ENCODE data around the gene MTFMT. TPM values are rescaled to one million over a fixed set of nuclear protein-coding genes. Genes with fewer than 3 reads are reported as not detected.
A peak's percentile ranks its signal among the peaks of the same experiment; 100 is the strongest.

MTFMT gene
- total and polyA plus RNA-seq, 2 of the 13 experiments (the other 11 are each of a cell fraction or from before 2014, with no cell fraction given) = 9.9 to 23.2 TPM

DNA sequence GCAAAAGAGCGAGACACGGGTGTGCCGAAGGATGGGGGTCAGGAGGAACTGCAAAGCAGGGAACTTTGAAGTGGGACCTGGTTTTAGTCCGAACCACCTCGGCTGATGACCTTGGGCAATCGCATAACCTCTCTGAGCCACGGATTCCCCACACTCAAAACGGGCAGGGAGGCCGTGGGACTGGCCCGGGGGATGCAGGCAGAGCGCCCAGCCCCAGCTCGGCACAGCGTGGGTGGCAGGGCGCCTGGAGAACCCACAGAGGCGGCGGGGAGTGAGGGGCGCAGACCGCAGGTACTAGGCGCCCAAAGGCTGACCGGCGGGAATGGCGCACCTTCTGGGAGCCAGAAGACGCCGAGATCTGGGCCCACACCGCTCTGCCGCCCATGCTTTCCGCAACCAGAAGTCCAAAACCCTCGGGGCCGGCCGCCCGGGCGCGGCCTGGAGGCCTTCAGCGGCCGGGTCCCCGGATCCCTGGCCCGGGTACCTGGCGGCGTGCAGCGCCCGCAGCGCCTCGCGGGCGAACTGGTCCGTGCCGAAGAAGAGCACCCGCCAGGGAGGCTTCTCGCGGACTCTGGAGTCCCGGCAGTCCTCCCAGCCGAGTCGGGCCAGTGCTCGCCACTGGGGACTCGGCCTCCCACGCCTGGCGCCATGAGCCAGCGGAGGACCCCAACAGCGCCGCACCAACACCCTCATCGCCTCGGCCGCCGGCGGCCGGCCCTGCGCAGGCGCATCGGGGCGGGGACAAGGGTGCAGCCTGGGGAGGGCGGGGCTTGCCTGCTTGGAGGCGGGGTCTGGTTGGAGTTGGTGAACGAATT, at the start of gene MTFMT (continued):
- TF ChIP-seq ZNF563 (CRISPR knock-in tag; IDR thresholded peaks at IDR 0.05) (no peak; the same call in 1 of the 2 replicates), SMYD3 (CRISPR knock-in tag; IDR thresholded peaks at IDR 0.05) (no peak), ZNF839 (CRISPR knock-in tag; IDR thresholded peaks at IDR 0.05; ENCODE audit: borderline replicate concordance) (no peak), ETV6 (CRISPR knock-in tag; conservative IDR thresholded peaks at IDR 0.05) (no peak), ZNF136 (CRISPR knock-in tag; IDR thresholded peaks at IDR 0.05; ENCODE audit: low read depth) (no peak), ZNF546 (CRISPR knock-in tag; conservative IDR thresholded peaks at IDR 0.05) (0 out of 2 replicates have a peak, but pooled peaks have one; percentile 36), ZFP36L2 (CRISPR knock-in tag; IDR thresholded peaks at IDR 0.05) (no peak), POGZ (CRISPR knock-in tag; IDR thresholded peaks at IDR 0.05) (0 out of 2 replicates have a peak, but pooled peaks have one; percentile 36), ZFX (CRISPR knock-in tag; IDR thresholded peaks at IDR 0.05; ENCODE audit: low read depth) (peak; percentile 95), CAMTA2 (CRISPR knock-in tag; IDR thresholded peaks at IDR 0.05; ENCODE audit: borderline replicate concordance) (no peak), ELF4 (CRISPR knock-in tag; IDR thresholded peaks at IDR 0.05; ENCODE audit: borderline replicate concordance) (no peak), KLF6 (CRISPR knock-in tag; IDR thresholded peaks at IDR 0.05) (peak; percentile 52; the same call in 1 of the 2 replicates), ZZZ3 (CRISPR knock-in tag; IDR thresholded peaks at IDR 0.05; ENCODE audit: borderline replicate concordance) (no peak), KDM5B (CRISPR knock-in tag; IDR thresholded peaks at IDR 0.05; ENCODE audit: borderline replicate concordance) (peak; percentile 86), HMG20B (CRISPR knock-in tag; conservative IDR thresholded peaks at IDR 0.05) (no peak), ZNF432 (CRISPR knock-in tag; IDR thresholded peaks at IDR 0.05; ENCODE audit: borderline replicate concordance) (no peak), PRMT3 (CRISPR knock-in tag; IDR thresholded peaks at IDR 0.05; ENCODE audit: borderline replicate concordance, low read depth) (no peak), GPN1 (CRISPR knock-in tag; IDR thresholded peaks at IDR 0.05; ENCODE audit: borderline replicate concordance) (no peak)
- TF ChIP-seq, protein P1, sequence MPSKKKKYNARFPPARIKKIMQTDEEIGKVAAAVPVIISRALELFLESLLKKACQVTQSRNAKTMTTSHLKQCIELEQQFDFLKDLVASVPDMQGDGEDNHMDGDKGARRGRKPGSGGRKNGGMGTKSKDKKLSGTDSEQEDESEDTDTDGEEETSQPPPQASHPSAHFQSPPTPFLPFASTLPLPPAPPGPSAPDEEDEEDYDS (CRISPR knock-in tag; IDR thresholded peaks at IDR 0.05) = peak; percentile 76
- TF ChIP-seq, protein P2, sequence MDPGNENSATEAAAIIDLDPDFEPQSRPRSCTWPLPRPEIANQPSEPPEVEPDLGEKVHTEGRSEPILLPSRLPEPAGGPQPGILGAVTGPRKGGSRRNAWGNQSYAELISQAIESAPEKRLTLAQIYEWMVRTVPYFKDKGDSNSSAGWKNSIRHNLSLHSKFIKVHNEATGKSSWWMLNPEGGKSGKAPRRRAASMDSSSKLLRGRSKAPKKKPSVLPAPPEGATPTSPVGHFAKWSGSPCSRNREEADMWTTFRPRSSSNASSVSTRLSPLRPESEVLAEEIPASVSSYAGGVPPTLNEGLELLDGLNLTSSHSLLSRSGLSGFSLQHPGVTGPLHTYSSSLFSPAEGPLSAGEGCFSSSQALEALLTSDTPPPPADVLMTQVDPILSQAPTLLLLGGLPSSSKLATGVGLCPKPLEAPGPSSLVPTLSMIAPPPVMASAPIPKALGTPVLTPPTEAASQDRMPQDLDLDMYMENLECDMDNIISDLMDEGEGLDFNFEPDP (CRISPR knock-in tag; conservative IDR thresholded peaks at IDR 0.05) = 0 out of 2 replicates have a peak, but pooled peaks have one; percentile 54
- TF ChIP-seq, protein P3, sequence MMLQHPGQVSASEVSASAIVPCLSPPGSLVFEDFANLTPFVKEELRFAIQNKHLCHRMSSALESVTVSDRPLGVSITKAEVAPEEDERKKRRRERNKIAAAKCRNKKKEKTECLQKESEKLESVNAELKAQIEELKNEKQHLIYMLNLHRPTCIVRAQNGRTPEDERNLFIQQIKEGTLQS (CRISPR knock-in tag; IDR thresholded peaks at IDR 0.05) = no peak
- TF ChIP-seq, protein P4, sequence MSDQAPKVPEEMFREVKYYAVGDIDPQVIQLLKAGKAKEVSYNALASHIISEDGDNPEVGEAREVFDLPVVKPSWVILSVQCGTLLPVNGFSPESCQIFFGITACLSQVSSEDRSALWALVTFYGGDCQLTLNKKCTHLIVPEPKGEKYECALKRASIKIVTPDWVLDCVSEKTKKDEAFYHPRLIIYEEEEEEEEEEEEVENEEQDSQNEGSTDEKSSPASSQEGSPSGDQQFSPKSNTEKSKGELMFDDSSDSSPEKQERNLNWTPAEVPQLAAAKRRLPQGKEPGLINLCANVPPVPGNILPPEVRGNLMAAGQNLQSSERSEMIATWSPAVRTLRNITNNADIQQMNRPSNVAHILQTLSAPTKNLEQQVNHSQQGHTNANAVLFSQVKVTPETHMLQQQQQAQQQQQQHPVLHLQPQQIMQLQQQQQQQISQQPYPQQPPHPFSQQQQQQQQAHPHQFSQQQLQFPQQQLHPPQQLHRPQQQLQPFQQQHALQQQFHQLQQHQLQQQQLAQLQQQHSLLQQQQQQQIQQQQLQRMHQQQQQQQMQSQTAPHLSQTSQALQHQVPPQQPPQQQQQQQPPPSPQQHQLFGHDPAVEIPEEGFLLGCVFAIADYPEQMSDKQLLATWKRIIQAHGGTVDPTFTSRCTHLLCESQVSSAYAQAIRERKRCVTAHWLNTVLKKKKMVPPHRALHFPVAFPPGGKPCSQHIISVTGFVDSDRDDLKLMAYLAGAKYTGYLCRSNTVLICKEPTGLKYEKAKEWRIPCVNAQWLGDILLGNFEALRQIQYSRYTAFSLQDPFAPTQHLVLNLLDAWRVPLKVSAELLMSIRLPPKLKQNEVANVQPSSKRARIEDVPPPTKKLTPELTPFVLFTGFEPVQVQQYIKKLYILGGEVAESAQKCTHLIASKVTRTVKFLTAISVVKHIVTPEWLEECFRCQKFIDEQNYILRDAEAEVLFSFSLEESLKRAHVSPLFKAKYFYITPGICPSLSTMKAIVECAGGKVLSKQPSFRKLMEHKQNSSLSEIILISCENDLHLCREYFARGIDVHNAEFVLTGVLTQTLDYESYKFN (CRISPR knock-in tag; conservative IDR thresholded peaks at IDR 0.05) = 0 out of 2 replicates have a peak, but pooled peaks have one; percentile 29
- TF ChIP-seq, protein P5, sequence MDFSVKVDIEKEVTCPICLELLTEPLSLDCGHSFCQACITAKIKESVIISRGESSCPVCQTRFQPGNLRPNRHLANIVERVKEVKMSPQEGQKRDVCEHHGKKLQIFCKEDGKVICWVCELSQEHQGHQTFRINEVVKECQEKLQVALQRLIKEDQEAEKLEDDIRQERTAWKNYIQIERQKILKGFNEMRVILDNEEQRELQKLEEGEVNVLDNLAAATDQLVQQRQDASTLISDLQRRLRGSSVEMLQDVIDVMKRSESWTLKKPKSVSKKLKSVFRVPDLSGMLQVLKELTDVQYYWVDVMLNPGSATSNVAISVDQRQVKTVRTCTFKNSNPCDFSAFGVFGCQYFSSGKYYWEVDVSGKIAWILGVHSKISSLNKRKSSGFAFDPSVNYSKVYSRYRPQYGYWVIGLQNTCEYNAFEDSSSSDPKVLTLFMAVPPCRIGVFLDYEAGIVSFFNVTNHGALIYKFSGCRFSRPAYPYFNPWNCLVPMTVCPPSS (IDR thresholded peaks at IDR 0.05) = no peak
